ENCODE results near the gene PRKCA. TPM values are rescaled to one million over a fixed set of nuclear protein-coding genes. Genes with fewer than 3 reads are reported as not detected.

PRKCA gene
- total RNA-seq, 6 experiments from 2014 or later: 81.2 to 106 (median 92.9) TPM

DNA sequence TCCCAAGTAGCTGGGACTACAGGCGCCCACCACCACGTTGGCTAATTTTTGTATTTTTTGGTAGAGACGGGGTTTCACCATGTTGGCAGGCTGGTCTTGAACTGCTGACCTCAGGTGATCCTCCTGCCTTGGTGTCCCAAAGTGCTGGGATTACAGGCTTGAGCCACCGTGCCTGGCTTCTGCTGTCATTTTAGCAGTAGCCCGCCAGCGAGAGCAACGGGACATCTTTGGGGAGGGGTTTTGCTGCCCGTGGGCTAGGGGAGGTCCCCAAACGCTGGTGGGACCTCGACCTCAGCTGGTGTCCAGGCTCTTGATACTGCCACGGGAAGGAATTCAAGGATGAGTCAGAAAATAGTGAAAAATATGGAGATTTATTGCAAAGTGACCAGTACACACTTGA lies 424.4 kb downstream of the PRKCA start:
- H3K27ac Mint-ChIP-seq: no peak overlapping the region; the same call in 1 of the 2 replicates
- H3K4me1 Mint-ChIP-seq (ENCODE audit: low read depth): peaks cover 11% of the 10 kb centered on the region; the same call in 1 of the 2 replicates
- no peak for TF ChIP-seq CTCF (IDR thresholded peaks at IDR 0.05)
- no peaks in the 10 kb centered on the region for H3K9me3 Mint-ChIP-seq
- H3K4me3 Mint-ChIP-seq: no peak overlapping the region
- no peak for DNase-seq
- no peaks in the 10 kb centered on the region for H3K36me3 Mint-ChIP-seq (ENCODE audit: low read depth)
- H3K27me3 Mint-ChIP-seq (ENCODE audit: insufficient read depth): peaks cover 5% of the 10 kb centered on the region

DNA sequence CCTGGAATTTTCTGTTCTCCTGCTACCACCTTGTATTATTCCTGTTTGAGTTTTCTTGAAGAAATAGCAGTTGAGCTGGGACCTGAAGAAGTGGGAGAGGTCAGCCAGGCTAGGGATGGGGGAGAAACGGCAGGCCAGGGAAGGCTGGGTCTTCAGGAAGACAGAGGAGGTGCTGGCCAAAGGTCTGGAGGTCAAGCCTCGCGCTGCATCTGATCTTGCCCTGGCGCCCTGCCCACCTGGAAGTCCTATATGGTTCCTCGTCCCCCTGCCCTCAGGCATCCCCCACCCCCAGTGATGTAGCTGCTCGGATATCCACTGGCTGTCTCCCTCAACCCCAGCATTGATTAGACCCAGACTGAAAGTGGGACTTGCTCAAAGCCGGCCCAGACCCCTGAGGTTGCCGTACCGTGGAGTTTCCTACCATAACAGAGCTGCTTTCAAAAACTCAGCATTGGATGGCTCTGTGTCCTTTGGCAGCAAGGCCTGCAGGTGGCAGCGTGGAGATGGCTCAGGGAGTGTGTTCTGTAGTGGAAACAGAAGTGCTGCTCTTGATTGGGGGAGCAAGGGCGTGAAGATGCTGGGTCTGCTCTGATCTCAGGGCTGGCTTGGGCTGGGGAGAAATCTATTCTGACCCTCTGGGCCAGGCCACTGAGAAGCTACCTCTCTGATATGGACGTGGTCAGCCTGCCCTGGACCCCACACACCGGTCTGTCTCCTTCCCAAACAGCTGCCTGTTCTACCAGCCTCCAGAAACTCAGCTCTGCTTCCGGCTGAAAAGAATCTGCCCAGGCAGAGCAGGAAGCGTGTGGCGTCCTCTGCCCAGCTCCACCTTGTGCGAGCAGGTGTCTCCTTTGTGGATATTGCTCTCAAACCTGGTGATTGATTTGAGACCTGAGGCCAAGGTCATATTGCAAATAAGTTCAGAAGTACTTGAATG lies 425.5 kb downstream of the PRKCA start:
- DNase-seq: peak; percentile 50
- peaks cover 6% of the 10 kb centered on the region for H3K27me3 Mint-ChIP-seq (ENCODE audit: insufficient read depth)
- H3K9me3 Mint-ChIP-seq: no peaks in the 10 kb centered on the region
- H3K4me1 Mint-ChIP-seq (ENCODE audit: low read depth): peaks cover 15% of the 10 kb centered on the region
- H3K4me3 Mint-ChIP-seq: no peak overlapping the region
- no peak overlapping the region for H3K27ac Mint-ChIP-seq
- peaks cover 6% of the 10 kb centered on the region for H3K36me3 Mint-ChIP-seq (ENCODE audit: low read depth)
- peak; percentile 79 for TF ChIP-seq CTCF (IDR thresholded peaks at IDR 0.05)

GRCh38 chr17:66730461-66730923 lies 428.1 kb downstream of the PRKCA start:
- peaks cover 13% of the 10 kb centered on the region for H3K36me3 Mint-ChIP-seq (ENCODE audit: low read depth)
- H3K4me3 Mint-ChIP-seq: no peak overlapping the region
- H3K27ac Mint-ChIP-seq: no peak overlapping the region
- no peak for DNase-seq
- no peak for TF ChIP-seq CTCF (IDR thresholded peaks at IDR 0.05)
- H3K9me3 Mint-ChIP-seq: no peaks in the 10 kb centered on the region
- H3K4me1 Mint-ChIP-seq (ENCODE audit: low read depth): peaks cover 5% of the 10 kb centered on the region; the same call in 1 of the 2 replicates
- peaks cover 4% of the 10 kb centered on the region for H3K27me3 Mint-ChIP-seq (ENCODE audit: insufficient read depth)

GRCh38 chr17:66733759-66734158 lies 431.3 kb downstream of the PRKCA start:
- H3K27me3 Mint-ChIP-seq (ENCODE audit: insufficient read depth): peaks cover 6% of the 10 kb centered on the region
- H3K9me3 Mint-ChIP-seq: no peaks in the 10 kb centered on the region
- no peak for DNase-seq
- TF ChIP-seq CTCF (IDR thresholded peaks at IDR 0.05): no peak
- no peak overlapping the region for H3K27ac Mint-ChIP-seq
- H3K36me3 Mint-ChIP-seq (ENCODE audit: low read depth): peaks cover 18% of the 10 kb centered on the region
- no peak overlapping the region for H3K4me3 Mint-ChIP-seq
- H3K4me1 Mint-ChIP-seq (ENCODE audit: low read depth): peaks cover 5% of the 10 kb centered on the region; the same call in 1 of the 2 replicates

DNA sequence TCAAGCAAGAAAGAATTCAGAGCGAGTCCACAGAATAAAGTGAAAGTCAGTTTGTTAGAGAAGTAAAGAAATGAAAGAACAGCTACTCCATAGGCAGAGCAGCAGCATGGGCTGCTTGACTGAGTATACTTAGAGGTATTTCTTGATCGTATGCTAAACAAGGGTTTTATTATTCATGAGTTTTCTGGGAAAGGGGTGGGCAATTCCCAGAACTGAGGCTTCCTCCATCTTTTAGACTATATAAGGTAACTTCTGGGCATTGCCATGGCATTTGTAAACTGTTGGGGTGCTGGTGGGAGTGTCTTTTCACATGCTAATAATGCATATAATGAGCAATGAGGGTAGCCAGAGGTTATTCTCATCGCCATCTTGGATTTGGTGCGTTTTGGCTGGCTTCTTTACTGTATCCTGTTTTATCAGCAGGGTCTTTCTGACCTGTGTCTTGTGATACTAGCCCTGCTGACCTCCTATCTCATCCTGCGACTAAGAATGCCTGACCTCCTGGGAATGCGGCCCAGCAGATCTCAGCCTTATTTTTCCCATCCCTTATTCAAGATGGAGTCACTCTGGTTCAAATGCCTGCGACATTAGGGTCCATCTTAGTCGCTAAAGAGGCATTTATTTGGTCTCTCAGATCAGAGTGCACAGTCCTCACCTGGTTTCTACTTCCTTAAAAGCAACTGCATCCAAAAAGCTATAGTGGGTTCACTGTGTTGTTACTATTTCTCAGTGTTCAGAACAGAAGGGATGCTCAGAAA lies 432.0 kb downstream of the PRKCA start:
- DNase-seq: no peak
- Mint-ChIP-seq H3K36me3 (ENCODE audit: low read depth) (peaks cover 18% of the 10 kb centered on the region), H3K9me3 (no peaks in the 10 kb centered on the region), H3K27me3 (ENCODE audit: insufficient read depth) (peaks cover 6% of the 10 kb centered on the region), H3K4me1 (ENCODE audit: low read depth) (peaks cover 5% of the 10 kb centered on the region; the same call in 1 of the 2 replicates), H3K4me3 (no peak overlapping the region), H3K27ac (no peak overlapping the region)
- TF ChIP-seq CTCF (IDR thresholded peaks at IDR 0.05): no peak

All from HFFc6 (cell line).